Keratinocyte (primary cell): ENCODE measurements around the gene RBFOX1. TPM values are rescaled to one million over a fixed set of nuclear protein-coding genes. Genes with fewer than 3 reads are reported as not detected.

Experiments used
- DNase-seq: peaks from one replicate; pipeline ENCODE4 v3.0.0-alpha.2; 2011; ENCODE audit warnings: low read depth, missing footprints, low spot score
- FAIRE-seq: peaks from 2 replicates; lab custom pipeline; 2011; peaks lifted over from hg19 to GRCh38; lab: Jason Lieb, UNC
- H2AFZ ChIP-seq: 2 replicates; pipeline ENCODE4 v1.6.0; 2012; ENCODE audit warnings: low read length, control low read depth, inconsistent platforms; ENCODE audit not compliant: control insufficient read depth
- H3K27ac ChIP-seq: 2 replicates; pipeline ENCODE4 v1.5.1; 2011; ENCODE audit warnings: low read length; ENCODE audit not compliant: control insufficient read depth, insufficient read depth
- H3K27me3 ChIP-seq: 3 replicates; pipeline ENCODE4 v1.6.0; 2011; ENCODE audit warnings: low read length; ENCODE audit not compliant: control insufficient read depth, insufficient read depth; ENCODE audit errors: extremely low read depth
- H3K36me3 ChIP-seq, 2 experiments: 2 replicates in 1 of 2; 3 replicates in 1 of 2; pipeline ENCODE4 v1.5.1; 2011; ENCODE audit warnings: low read length in 2 of 2, mild to moderate bottlenecking in 1 of 2; ENCODE audit not compliant: control insufficient read depth in 2 of 2, insufficient read depth in 2 of 2; ENCODE audit errors: extremely low read depth in 1 of 2
- H3K4me1 ChIP-seq: 3 replicates; pipeline ENCODE4 v1.5.1; 2011; ENCODE audit warnings: low read length; ENCODE audit not compliant: control insufficient read depth, insufficient read depth; ENCODE audit errors: extremely low read depth
- H3K4me2 ChIP-seq: 3 replicates; pipeline ENCODE4 v1.6.0; 2011; ENCODE audit warnings: low read depth, low read length; ENCODE audit not compliant: control insufficient read depth, insufficient read depth; ENCODE audit errors: extremely low read depth
- H3K4me3 ChIP-seq, 3 experiments: fragments of 200-600 bp in 1 of 3; sonication (generic) in 1 of 3; 2 replicates in 2 of 3; 3 replicates in 1 of 3; pipeline ENCODE4 v1.5.1; 2011 to 2016; ENCODE audit warnings: low read length in 3 of 3, mild to moderate bottlenecking in 3 of 3, control low read depth in 2 of 3, inconsistent platforms in 1 of 3, low read depth in 1 of 3, mixed read lengths in 1 of 3, mixed run types in 1 of 3, moderate library complexity in 1 of 3; ENCODE audit not compliant: control insufficient read depth in 2 of 3, insufficient read depth in 2 of 3; ENCODE audit errors: extremely low read depth in 1 of 3
- H3K79me2 ChIP-seq: 2 replicates; pipeline ENCODE4 v1.6.0; 2012; ENCODE audit warnings: low read length; ENCODE audit not compliant: control insufficient read depth, insufficient read depth
- H3K9ac ChIP-seq: 3 replicates; pipeline ENCODE4 v1.6.0; 2011; ENCODE audit warnings: low read length; ENCODE audit not compliant: control insufficient read depth, insufficient read depth; ENCODE audit errors: extremely low read depth
- H3K9me1 ChIP-seq: 3 replicates; pipeline ENCODE4 v1.6.0; 2011; ENCODE audit warnings: low read length; ENCODE audit not compliant: control insufficient read depth, insufficient read depth; ENCODE audit errors: extremely low read depth
- H3K9me3 ChIP-seq: 2 replicates; pipeline ENCODE4 v1.5.1; 2012; ENCODE audit warnings: low read depth, low read length; ENCODE audit not compliant: control insufficient read depth
- H4K20me1 ChIP-seq: 3 replicates; pipeline ENCODE4 v1.6.0; 2011; ENCODE audit warnings: low read length; ENCODE audit not compliant: control insufficient read depth, insufficient read depth; ENCODE audit errors: extremely low read depth
- CTCF ChIP-seq, 3 experiments: IDR thresholded peaks in 1 of 3; conservative IDR thresholded peaks in 1 of 3; optimal IDR thresholded peaks in 1 of 3; 2 replicates in 2 of 3; 3 replicates in 1 of 3; pipeline versions ENCODE3 to v1.5.1; 2011; ENCODE audit warnings: low read length in 3 of 3, mild to moderate bottlenecking in 3 of 3, moderate library complexity in 2 of 3, control low read depth in 1 of 3, inconsistent platforms in 1 of 3; ENCODE audit not compliant: insufficient read depth in 2 of 3; ENCODE audit errors: extremely low read depth in 1 of 3
- EZH2 ChIP-seq: IDR thresholded peaks from one replicate; pipeline ENCODE4 v1.6.1; 2012; ENCODE audit warnings: inconsistent platforms, mild to moderate bottlenecking, low read length, moderate library complexity
- dilution Hi-C: fragments of 300-500 bp; cut with MboI; formaldehyde crosslinking; loops from one replicate; pipeline ENCODE4 v1.7.0; 2020; ENCODE audit warnings: low sequenced_read_pairs; ENCODE audit not compliant: extremely low pct_ligation_motif_present
- polyA plus RNA-seq, 5 experiments: library from polyadenylated mRNA; depleted of rRNA in 3 of 5; stranded (reverse) in 3 of 5; stranded (forward) in 1 of 5; unstranded in 1 of 5; fragments of >200 nt; gene quantifications; 1 replicate in 1 of 5; 2 replicates in 3 of 5; 3 replicates in 1 of 5; pipeline versions ENCODE4 v1.2.1 to v1.2.3, GENCODE V29; 2011 to 2012; ENCODE audit warnings: missing spikeins in 2 of 5, low read depth in 1 of 5, low replicate concordance in 1 of 5

Gene RBFOX1
- polyA plus RNA-seq, 1 donor (not counting 4 experiments of a cell fraction or from before 2014, with no cell fraction given) = not detected

- no peaks in the 10 kb centered on the region for H3K27me3 ChIP-seq
- no peaks in the 10 kb centered on the region for H3K9me1 ChIP-seq
- no peak for TF ChIP-seq EZH2
- no peaks in the 10 kb centered on the region for H4K20me1 ChIP-seq
- H3K27ac ChIP-seq = no peak overlapping the region
- H3K4me1 ChIP-seq = no peaks in the 10 kb centered on the region
- H3K9ac ChIP-seq = no peak overlapping the region
- H3K36me3 ChIP-seq = no peaks in the 10 kb centered on the region
- H3K79me2 ChIP-seq = no peaks in the 10 kb centered on the region
- FAIRE-seq (no peak), DNase-seq (no peak)
- no peak overlapping the region for H3K4me2 ChIP-seq
- peaks cover 2% of the 10 kb centered on the region for H3K9me3 ChIP-seq
- no peak overlapping the region for H2AFZ ChIP-seq
- dilution Hi-C loops = no loop called here
- no peak overlapping the region for H3K4me3 ChIP-seq
Measured at GRCh38 chr16:7532534-7532933, 199.9 kb downstream of the RBFOX1 start.

- Histone ChIP-seq H3K79me2 (no peaks in the 10 kb centered on the region), H3K4me1 (no peaks in the 10 kb centered on the region), H2AFZ (no peak overlapping the region), H3K27me3 (no peaks in the 10 kb centered on the region), H3K4me3 (no peak overlapping the region), H3K9ac (no peak overlapping the region), H3K9me3 (peaks cover 3% of the 10 kb centered on the region), H3K27ac (no peak overlapping the region), H3K9me1 (no peaks in the 10 kb centered on the region), H3K36me3 (no peaks in the 10 kb centered on the region), H3K4me2 (no peak overlapping the region), H4K20me1 (no peaks in the 10 kb centered on the region)
- no peak for TF ChIP-seq EZH2
- no peak for TF ChIP-seq CTCF (optimal IDR thresholded peaks at IDR 0.05 in 1 of 3, IDR thresholded peaks at IDR 0.05 in 1 of 3, conservative IDR thresholded peaks at IDR 0.05 in 1 of 3; ENCODE audit: extremely low read depth in 1 of 3, insufficient read depth in 2 of 3, low read length in 3 of 3)
- dilution Hi-C loops = no loop called here
- no peak for FAIRE-seq
- DNase-seq = no peak
Measured at GRCh38 chr16:7534749-7535148, 202.1 kb downstream of the RBFOX1 start.

DNA sequence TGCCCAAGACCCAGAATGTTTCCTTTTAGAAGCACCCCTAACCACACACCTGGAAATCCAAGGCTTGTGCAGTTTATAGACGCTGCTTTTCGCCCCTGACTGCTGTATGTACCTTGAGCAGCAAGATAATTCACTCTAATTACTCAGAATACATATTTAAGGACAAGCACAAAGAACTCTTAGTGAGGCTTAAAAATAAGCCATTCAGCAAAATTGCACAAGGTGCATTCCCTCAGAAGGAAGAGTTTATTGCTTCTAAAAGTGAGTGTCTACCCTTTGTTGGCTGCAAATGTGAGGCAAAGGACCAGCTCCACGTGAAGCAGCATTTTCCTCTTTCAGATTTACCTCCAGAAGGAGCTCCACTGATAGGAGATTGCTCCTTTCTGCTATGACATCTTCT is 208.4 kb downstream of the RBFOX1 start:
- no peaks in the 10 kb centered on the region for H4K20me1 ChIP-seq
- H3K27ac ChIP-seq = no peak overlapping the region
- peaks cover 6% of the 10 kb centered on the region for H3K9me3 ChIP-seq
- H3K9me1 ChIP-seq = no peaks in the 10 kb centered on the region
- H3K79me2 ChIP-seq = no peaks in the 10 kb centered on the region
- DNase-seq (no peak), FAIRE-seq (no peak)
- no peaks in the 10 kb centered on the region for H3K36me3 ChIP-seq
- H2AFZ ChIP-seq = no peak overlapping the region
- H3K4me2 ChIP-seq = no peak overlapping the region
- no peaks in the 10 kb centered on the region for H3K27me3 ChIP-seq
- no peak overlapping the region for H3K4me3 ChIP-seq
- H3K9ac ChIP-seq = no peak overlapping the region
- dilution Hi-C loops = no loop called here
- H3K4me1 ChIP-seq = no peaks in the 10 kb centered on the region
- no peak for TF ChIP-seq EZH2
- no peak for TF ChIP-seq CTCF (optimal IDR thresholded peaks at IDR 0.05 in 1 of 3, IDR thresholded peaks at IDR 0.05 in 1 of 3, conservative IDR thresholded peaks at IDR 0.05 in 1 of 3; ENCODE audit: extremely low read depth in 1 of 3, insufficient read depth in 2 of 3, low read length in 3 of 3)
